B cell (primary cell): Measurements from ENCODE around the gene KRTAP10-7.

ENCODE experiments used
- CTCF ChIP-seq: fragments of 200-600 bp; IDR thresholded peaks from one replicate; pipeline ENCODE4 v1.8.0; 2022; ENCODE audit warnings: antibody characterized with exemption, mild to moderate bottlenecking
- EZH2 ChIP-seq: IDR thresholded peaks from 2 replicates; pipeline ENCODE4 v1.6.1; 2012; ENCODE audit warnings: borderline replicate concordance, low read depth, mild to moderate bottlenecking, moderate library complexity, low read length; ENCODE audit not compliant: insufficient read depth, poor library complexity, severe bottlenecking

GRCh38 chr21:44583800-44584147, 16.6 kb upstream of the KRTAP10-7 start:
- TF ChIP-seq CTCF, result no peak
- TF ChIP-seq EZH2, result no peak
